ENCODE data around the gene YPEL2.

Gene YPEL2

GRCh38 chr17:59423137-59423724, 91.8 kb downstream of the YPEL2 start:
- POLR2A ChIA-PET: interaction anchor here (0.6 kb wide), 1 partner anchor 376 kb away, joined by 3 read pairs; no protein-coding TSS in a partner anchor
- Histone ChIP-seq H3K27ac (ENCODE audit: insufficient read depth in 1 of 2, low read depth in 1 of 2, low read length in 2 of 2, poor library complexity in 1 of 2, severe bottlenecking in 2 of 2) (no peak overlapping the region), H3K36me3 (ENCODE audit: control insufficient read depth in 4 of 4, insufficient read depth in 4 of 4, low read length in 3 of 4) (no peaks in the 10 kb centered on the region), H3K4me1 (ENCODE audit: control extremely low read depth in 1 of 4, control insufficient read depth in 4 of 4, insufficient read depth in 4 of 4, low read length in 3 of 4) (peaks cover 0 to 21% (median 2%) of the 10 kb centered on the region in 4 experiments), H3K9me3 (ENCODE audit: control extremely low read depth in 1 of 5, control insufficient read depth in 4 of 5, insufficient read depth in 2 of 5, low read depth in 1 of 5, low read length in 4 of 5) (no peaks in the 10 kb centered on the region), H3K4me3 (ENCODE audit: control insufficient read depth in 1 of 7, extremely low read depth in 1 of 7, insufficient read depth in 4 of 7, low read depth in 2 of 7, low read length in 6 of 7) (no peak overlapping the region), H3K27me3 (replicated peaks in 2 of 5; ENCODE audit: control insufficient read depth in 4 of 5, insufficient read depth in 5 of 5, low read length in 4 of 5) (no peaks in the 10 kb centered on the region)
- DNase-seq: no peak
- CTCF ChIA-PET: interaction anchor here (1.0 to 1.7 kb wide), 4 partner anchors 8 to 113 kb away, joined by 3 to 5 read pairs (median 4); no protein-coding TSS in a partner anchor
- WGBS (ENCODE audit: insufficient coverage): 89% methylated on average over 9 of the region's 9 CpGs

GRCh38 chr17:59423903-59424302, 92.4 kb downstream of the YPEL2 start:
- Histone ChIP-seq H3K36me3 (ENCODE audit: control insufficient read depth in 4 of 4, insufficient read depth in 4 of 4, low read length in 3 of 4) (no peaks in the 10 kb centered on the region), H3K27ac (ENCODE audit: insufficient read depth in 1 of 2, low read depth in 1 of 2, low read length in 2 of 2, poor library complexity in 1 of 2, severe bottlenecking in 2 of 2) (no peak overlapping the region), H3K9me3 (ENCODE audit: control extremely low read depth in 1 of 5, control insufficient read depth in 4 of 5, insufficient read depth in 2 of 5, low read depth in 1 of 5, low read length in 4 of 5) (no peaks in the 10 kb centered on the region), H3K4me1 (ENCODE audit: control extremely low read depth in 1 of 4, control insufficient read depth in 4 of 4, insufficient read depth in 4 of 4, low read length in 3 of 4) (peaks cover 0 to 21% (median 2%) of the 10 kb centered on the region in 4 experiments), H3K4me3 (ENCODE audit: control insufficient read depth in 1 of 7, extremely low read depth in 1 of 7, insufficient read depth in 4 of 7, low read depth in 2 of 7, low read length in 6 of 7) (no peak overlapping the region), H3K27me3 (replicated peaks in 2 of 5; ENCODE audit: control insufficient read depth in 4 of 5, insufficient read depth in 5 of 5, low read length in 4 of 5) (no peaks in the 10 kb centered on the region)
- ChIA-PET POLR2A (no interaction called here), CTCF (interaction anchor here (0.9 to 1.7 kb wide), 2 partner anchors 8 to 17 kb away, joined by 4 read pairs; no protein-coding TSS in a partner anchor)
- no peak for DNase-seq
- WGBS (ENCODE audit: insufficient coverage): 100% methylated on average over 6 of the region's 9 CpGs

GRCh38 chr17:59424331-59424730, 92.9 kb downstream of the YPEL2 start:
- POLR2A ChIA-PET: no interaction called here
- no peaks in the 10 kb centered on the region for H3K27me3 ChIP-seq (replicated peaks in 2 of 5; ENCODE audit: control insufficient read depth in 4 of 5, insufficient read depth in 5 of 5, low read length in 4 of 5)
- no peak overlapping the region for H3K27ac ChIP-seq (ENCODE audit: insufficient read depth in 1 of 2, low read depth in 1 of 2, low read length in 2 of 2, poor library complexity in 1 of 2, severe bottlenecking in 2 of 2)
- H3K4me3 ChIP-seq (ENCODE audit: control insufficient read depth in 1 of 7, extremely low read depth in 1 of 7, insufficient read depth in 4 of 7, low read depth in 2 of 7, low read length in 6 of 7): no peak overlapping the region
- no CpG with 5 or more reads among the region's 4 CpGs for WGBS (ENCODE audit: insufficient coverage)
- CTCF ChIA-PET: interaction anchor here (0.9 to 1.7 kb wide), 5 partner anchors 9 to 114 kb away, joined by 4 to 5 read pairs (median 4); no protein-coding TSS in a partner anchor
- H3K9me3 ChIP-seq (ENCODE audit: control extremely low read depth in 1 of 5, control insufficient read depth in 4 of 5, insufficient read depth in 2 of 5, low read depth in 1 of 5, low read length in 4 of 5): no peaks in the 10 kb centered on the region
- peaks cover 0 to 21% (median 2%) of the 10 kb centered on the region in 4 experiments for H3K4me1 ChIP-seq (ENCODE audit: control extremely low read depth in 1 of 4, control insufficient read depth in 4 of 4, insufficient read depth in 4 of 4, low read length in 3 of 4)
- H3K36me3 ChIP-seq (ENCODE audit: control insufficient read depth in 4 of 4, insufficient read depth in 4 of 4, low read length in 3 of 4): no peaks in the 10 kb centered on the region
- DNase-seq: no peak

- H3K9me3 ChIP-seq (ENCODE audit: control extremely low read depth in 1 of 5, control insufficient read depth in 4 of 5, insufficient read depth in 2 of 5, low read depth in 1 of 5, low read length in 4 of 5): no peaks in the 10 kb centered on the region
- CTCF ChIA-PET: interaction anchor here (0.9 to 1.7 kb wide), 6 partner anchors 10 to 115 kb away, joined by 3 to 5 read pairs (median 4); no protein-coding TSS in a partner anchor
- DNase-seq: no peak
- no peak overlapping the region for H3K4me3 ChIP-seq (ENCODE audit: control insufficient read depth in 1 of 7, extremely low read depth in 1 of 7, insufficient read depth in 4 of 7, low read depth in 2 of 7, low read length in 6 of 7)
- no peaks in the 10 kb centered on the region for H3K36me3 ChIP-seq (ENCODE audit: control insufficient read depth in 4 of 4, insufficient read depth in 4 of 4, low read length in 3 of 4)
- WGBS (ENCODE audit: insufficient coverage): 92% methylated on average over 13 of the region's 16 CpGs
- H3K27me3 ChIP-seq (replicated peaks in 2 of 5; ENCODE audit: control insufficient read depth in 4 of 5, insufficient read depth in 5 of 5, low read length in 4 of 5): no peaks in the 10 kb centered on the region
- POLR2A ChIA-PET: interaction anchor here (1.1 kb wide), 1 partner anchor 10 kb away, joined by 3 read pairs; no protein-coding TSS in a partner anchor
- no peak overlapping the region for H3K27ac ChIP-seq (ENCODE audit: insufficient read depth in 1 of 2, low read depth in 1 of 2, low read length in 2 of 2, poor library complexity in 1 of 2, severe bottlenecking in 2 of 2)
- H3K4me1 ChIP-seq (ENCODE audit: control extremely low read depth in 1 of 4, control insufficient read depth in 4 of 4, insufficient read depth in 4 of 4, low read length in 3 of 4): peaks cover 0 to 21% (median 2%) of the 10 kb centered on the region in 4 experiments
Measured at GRCh38 chr17:59425085-59425931, 93.9 kb downstream of the YPEL2 start.

GRCh38 chr17:59426031-59426430, 94.6 kb downstream of the YPEL2 start:
- Histone ChIP-seq H3K27ac (ENCODE audit: insufficient read depth in 1 of 2, low read depth in 1 of 2, low read length in 2 of 2, poor library complexity in 1 of 2, severe bottlenecking in 2 of 2) (no peak overlapping the region), H3K4me1 (ENCODE audit: control extremely low read depth in 1 of 4, control insufficient read depth in 4 of 4, insufficient read depth in 4 of 4, low read length in 3 of 4) (peaks cover 0 to 21% (median 2%) of the 10 kb centered on the region in 4 experiments), H3K4me3 (ENCODE audit: control insufficient read depth in 1 of 7, extremely low read depth in 1 of 7, insufficient read depth in 4 of 7, low read depth in 2 of 7, low read length in 6 of 7) (no peak overlapping the region), H3K27me3 (replicated peaks in 2 of 5; ENCODE audit: control insufficient read depth in 4 of 5, insufficient read depth in 5 of 5, low read length in 4 of 5) (no peaks in the 10 kb centered on the region), H3K9me3 (ENCODE audit: control extremely low read depth in 1 of 5, control insufficient read depth in 4 of 5, insufficient read depth in 2 of 5, low read depth in 1 of 5, low read length in 4 of 5) (no peaks in the 10 kb centered on the region), H3K36me3 (ENCODE audit: control insufficient read depth in 4 of 4, insufficient read depth in 4 of 4, low read length in 3 of 4) (no peaks in the 10 kb centered on the region)
- CTCF ChIA-PET: interaction anchor here (0.7 to 1.5 kb wide), 6 partner anchors 13 to 115 kb away, joined by 3 to 5 read pairs (median 3); no protein-coding TSS in a partner anchor
- POLR2A ChIA-PET: no interaction called here
- DNase-seq: no peak
- 96% methylated on average over 6 of the region's 9 CpGs for WGBS (ENCODE audit: insufficient coverage)

- ChIA-PET CTCF (interaction anchor here (1.1 to 1.5 kb wide), 2 partner anchors 98 to 390 kb away, joined by 3 to 4 read pairs; no protein-coding TSS in a partner anchor), POLR2A (no interaction called here)
- no peak for DNase-seq
- WGBS (ENCODE audit: insufficient coverage): 100% methylated on average over 1 of the region's 5 CpGs
- Histone ChIP-seq H3K27ac (ENCODE audit: insufficient read depth in 1 of 2, low read depth in 1 of 2, low read length in 2 of 2, poor library complexity in 1 of 2, severe bottlenecking in 2 of 2) (no peak overlapping the region), H3K4me3 (ENCODE audit: control insufficient read depth in 1 of 7, extremely low read depth in 1 of 7, insufficient read depth in 4 of 7, low read depth in 2 of 7, low read length in 6 of 7) (no peak overlapping the region), H3K4me1 (ENCODE audit: control extremely low read depth in 1 of 4, control insufficient read depth in 4 of 4, insufficient read depth in 4 of 4, low read length in 3 of 4) (peaks cover 0 to 21% (median 2%) of the 10 kb centered on the region in 4 experiments), H3K9me3 (ENCODE audit: control extremely low read depth in 1 of 5, control insufficient read depth in 4 of 5, insufficient read depth in 2 of 5, low read depth in 1 of 5, low read length in 4 of 5) (peaks cover 0 to under 1% (median 0%) of the 10 kb centered on the region in 5 experiments), H3K27me3 (replicated peaks in 2 of 5; ENCODE audit: control insufficient read depth in 4 of 5, insufficient read depth in 5 of 5, low read length in 4 of 5) (no peaks in the 10 kb centered on the region), H3K36me3 (ENCODE audit: control insufficient read depth in 4 of 4, insufficient read depth in 4 of 4, low read length in 3 of 4) (no peaks in the 10 kb centered on the region)
Measured at GRCh38 chr17:59427425-59427921, 96.0 kb downstream of the YPEL2 start.
